ENCODE measurements around the gene PRR35.

- TF ChIP-seq, protein P1, sequence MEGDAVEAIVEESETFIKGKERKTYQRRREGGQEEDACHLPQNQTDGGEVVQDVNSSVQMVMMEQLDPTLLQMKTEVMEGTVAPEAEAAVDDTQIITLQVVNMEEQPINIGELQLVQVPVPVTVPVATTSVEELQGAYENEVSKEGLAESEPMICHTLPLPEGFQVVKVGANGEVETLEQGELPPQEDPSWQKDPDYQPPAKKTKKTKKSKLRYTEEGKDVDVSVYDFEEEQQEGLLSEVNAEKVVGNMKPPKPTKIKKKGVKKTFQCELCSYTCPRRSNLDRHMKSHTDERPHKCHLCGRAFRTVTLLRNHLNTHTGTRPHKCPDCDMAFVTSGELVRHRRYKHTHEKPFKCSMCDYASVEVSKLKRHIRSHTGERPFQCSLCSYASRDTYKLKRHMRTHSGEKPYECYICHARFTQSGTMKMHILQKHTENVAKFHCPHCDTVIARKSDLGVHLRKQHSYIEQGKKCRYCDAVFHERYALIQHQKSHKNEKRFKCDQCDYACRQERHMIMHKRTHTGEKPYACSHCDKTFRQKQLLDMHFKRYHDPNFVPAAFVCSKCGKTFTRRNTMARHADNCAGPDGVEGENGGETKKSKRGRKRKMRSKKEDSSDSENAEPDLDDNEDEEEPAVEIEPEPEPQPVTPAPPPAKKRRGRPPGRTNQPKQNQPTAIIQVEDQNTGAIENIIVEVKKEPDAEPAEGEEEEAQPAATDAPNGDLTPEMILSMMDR (IDR thresholded peaks at IDR 0.05), result no peak
- TF ChIP-seq POLR2A (IDR thresholded peaks at IDR 0.05) (no peak), EP300 (IDR thresholded peaks at IDR 0.05) (no peak)
Measured at GRCh38 chr16:582614-583331, 22.6 kb downstream of the PRR35 start.

Measured in upper lobe of left lung (tissue), 4 donors.